CD4-positive, alpha-beta T cell (primary cell): ENCODE results near the gene PTPN3. TPM values are rescaled to one million over a fixed set of nuclear protein-coding genes. Genes with fewer than 3 reads are reported as not detected.

Experiments used
- ATAC-seq: fragments of 200-7000 bp; cut with Tn5 transposase; one replicate; pipeline ENCODE4 v1.10.0; 2022; ENCODE audit warnings: mild to moderate bottlenecking; ENCODE audit not compliant: poor library complexity
- CTCF ChIA-PET: fragments of 350-600 bp; sonication (Branson Sonifier 250); formaldehyde crosslinking; loops from one replicate; lab custom pipeline; 2021; ENCODE audit warnings: antibody characterized with exemption, inconsistent platforms; lab: Charles Lee
- POLR2A ChIA-PET: fragments of 350-600 bp; sonication (Branson Sonifier 250); formaldehyde crosslinking; loops from one replicate; lab custom pipeline; 2021; ENCODE audit warnings: antibody characterized with exemption, inconsistent platforms; lab: Charles Lee
- DNase-seq, 14 experiments: peaks; one replicate each; pipeline ENCODE4 v3.0.0-alpha.2; 2013 to 2020; ENCODE audit warnings: mixed read lengths in 2 of 14
- H3K27ac ChIP-seq, 2 donors: one replicate each; pipeline versions ENCODE4 v1.5.1 to v1.7.0; 2013; ENCODE audit warnings: low read length in 2 of 2, low read depth in 1 of 2, mild to moderate bottlenecking in 1 of 2
- H3K27me3 ChIP-seq, 2 experiments: 1 replicate in 1 of 2; 2 replicates in 1 of 2; pipeline versions ENCODE4 v1.6.1 to v1.7.0; 2013; ENCODE audit warnings: low read length in 2 of 2, control low read depth in 1 of 2, mild to moderate bottlenecking in 1 of 2, moderate library complexity in 1 of 2; ENCODE audit not compliant: insufficient read depth in 2 of 2, control insufficient read depth in 1 of 2
- H3K36me3 ChIP-seq: one replicate; pipeline ENCODE4 v1.6.1; 2013; ENCODE audit warnings: low read length, control low read depth; ENCODE audit not compliant: insufficient read depth
- H3K4me1 ChIP-seq: one replicate; pipeline ENCODE4 v1.6.1; 2013; ENCODE audit warnings: low read length, control low read depth; ENCODE audit not compliant: insufficient read depth
- H3K4me3 ChIP-seq: one replicate; pipeline ENCODE4 v1.5.1; 2013; ENCODE audit warnings: mild to moderate bottlenecking, low read length, moderate library complexity
- H3K9me3 ChIP-seq, 2 experiments: 1 replicate in 1 of 2; 2 replicates in 1 of 2; pipeline versions ENCODE4 v1.6.1 to v1.7.0; 2013; ENCODE audit warnings: low read length in 2 of 2, mild to moderate bottlenecking in 2 of 2, control low read depth in 1 of 2, moderate library complexity in 1 of 2; ENCODE audit not compliant: control insufficient read depth in 1 of 2, insufficient read depth in 1 of 2
- H3K27ac Mint-ChIP-seq: one replicate; pipeline ENCODE4 v1.8.0; 2020; ENCODE audit warnings: mixed read lengths
- H3K27me3 Mint-ChIP-seq: one replicate; pipeline ENCODE4 v1.8.0; 2021; ENCODE audit warnings: mixed read lengths
- H3K36me3 Mint-ChIP-seq: one replicate; pipeline ENCODE4 v1.8.0; 2021; ENCODE audit warnings: low read depth, mixed read lengths
- H3K4me1 Mint-ChIP-seq: one replicate; pipeline ENCODE4 v1.8.0; 2021; ENCODE audit warnings: low read depth, mixed read lengths
- H3K4me3 Mint-ChIP-seq: one replicate; pipeline ENCODE4 v1.8.0; 2020; ENCODE audit warnings: mild to moderate bottlenecking, mixed read lengths
- H3K9me3 Mint-ChIP-seq: one replicate; pipeline ENCODE4 v1.8.0; 2020; ENCODE audit warnings: mixed read lengths
- CTCF ChIP-seq: fragments of 200-600 bp; IDR thresholded peaks from one replicate; pipeline ENCODE4 v1.8.0; 2022; ENCODE audit warnings: antibody characterized with exemption, mild to moderate bottlenecking
- intact Hi-C, 2 experiments: fragments of 100-400 bp; cut with DNase I in 1 of 2; cut with micrococcal nuclease in 1 of 2; formaldehyde crosslinking; loops; one replicate each; pipeline versions ENCODE4 v1.15.1 to v1.9.0; 2023 to 2025; cut with DNase I, micrococcal nuclease
- total RNA-seq, 174 experiments: library from RNA in 2 of 174; stranded (reverse) in 2 of 174; gene quantifications; one replicate each; pipeline ENCODE4 v1.2.3 and lab custom pipeline; 2021 to 2026

The PTPN3 gene
- total RNA-seq, 2 experiments from 2014 or later = not detected

- peaks cover 18% of the 10 kb centered on the region for H3K27me3 Mint-ChIP-seq
- ChIA-PET POLR2A (no interaction called here), CTCF (no interaction called here)
- Histone ChIP-seq H3K4me3 (no peak overlapping the region), H3K27ac (no peak overlapping the region), H3K9me3 (no peaks in the 10 kb centered on the region), H3K36me3 (no peaks in the 10 kb centered on the region), H3K27me3 (peaks cover 0 to 2% of the 10 kb centered on the region in 2 experiments), H3K4me1 (no peaks in the 10 kb centered on the region)
- no peak overlapping the region for H3K4me3 Mint-ChIP-seq
- no peak for TF ChIP-seq CTCF
- DNase-seq (no peak), ATAC-seq (no peak)
- no peaks in the 10 kb centered on the region for H3K36me3 Mint-ChIP-seq
- H3K9me3 Mint-ChIP-seq = no peaks in the 10 kb centered on the region
- H3K4me1 Mint-ChIP-seq = no peaks in the 10 kb centered on the region
- H3K27ac Mint-ChIP-seq = no peak overlapping the region
- intact Hi-C loops = no loop called here
Measured at GRCh38 chr9:109408759-109409462, 89.2 kb downstream of the PTPN3 start.

- Mint-ChIP-seq H3K27ac (no peak overlapping the region), H3K9me3 (no peaks in the 10 kb centered on the region), H3K27me3 (peaks cover 22% of the 10 kb centered on the region), H3K4me3 (no peak overlapping the region), H3K36me3 (no peaks in the 10 kb centered on the region), H3K4me1 (no peaks in the 10 kb centered on the region)
- ATAC-seq (no peak), DNase-seq (no peak)
- H3K27me3 ChIP-seq = peaks cover 0 to 2% of the 10 kb centered on the region in 2 experiments
- H3K9me3 ChIP-seq = no peaks in the 10 kb centered on the region
- TF ChIP-seq CTCF = no peak
- ChIA-PET CTCF (no interaction called here), POLR2A (no interaction called here)
- H3K36me3 ChIP-seq = no peaks in the 10 kb centered on the region
- H3K4me3 ChIP-seq = no peak overlapping the region
- intact Hi-C loops = no loop called here
- no peak overlapping the region for H3K27ac ChIP-seq
- no peaks in the 10 kb centered on the region for H3K4me1 ChIP-seq
Measured at GRCh38 chr9:109403766-109404320, 94.3 kb downstream of the PTPN3 start.

- Mint-ChIP-seq H3K9me3 (no peaks in the 10 kb centered on the region), H3K4me1 (no peaks in the 10 kb centered on the region), H3K36me3 (no peaks in the 10 kb centered on the region), H3K27ac (no peak overlapping the region), H3K27me3 (peaks cover 29% of the 10 kb centered on the region), H3K4me3 (no peak overlapping the region)
- Histone ChIP-seq H3K9me3 (no peaks in the 10 kb centered on the region), H3K36me3 (no peaks in the 10 kb centered on the region), H3K27me3 (peaks cover 0 to 2% of the 10 kb centered on the region in 2 experiments), H3K27ac (no peak overlapping the region), H3K4me1 (no peaks in the 10 kb centered on the region), H3K4me3 (no peak overlapping the region)
- intact Hi-C loops = no loop called here
- no peak for TF ChIP-seq CTCF
- ChIA-PET CTCF (no interaction called here), POLR2A (no interaction called here)
- no peak for DNase-seq
- no peak for ATAC-seq
Measured at GRCh38 chr9:109403116-109403515, 95.0 kb downstream of the PTPN3 start.
